Right lobe of liver (tissue), 6 donors: ENCODE data around the gene RRP15. TPM values are rescaled to one million over a fixed set of nuclear protein-coding genes. Genes with fewer than 3 reads are reported as not detected.

Experiments used
- ATAC-seq, 4 donors: fragments of 200-7000 bp; cut with Tn5 transposase; one replicate each; pipeline ENCODE4 v1.9.1; 2020; ENCODE audit warnings: mild to moderate bottlenecking in 4 of 4, moderate library complexity in 4 of 4
- DNase-seq, 3 donors: peaks; one replicate each; pipeline ENCODE4 v3.0.0-alpha.2; 2020
- H3K27ac ChIP-seq, 3 donors: fragments of 200-600 bp; one replicate each; pipeline ENCODE4 v1.8.0; 2022
- H3K27me3 ChIP-seq, 2 donors: fragments of 200-600 bp; one replicate each; pipeline ENCODE4 v1.8.0; 2022
- H3K36me3 ChIP-seq, 4 donors: fragments of 200-600 bp; sonication (generic) in 1 of 4; one replicate each; pipeline versions ENCODE4 v1.5.1 to v1.8.0; 2017 to 2022; ENCODE audit warnings: control low read depth in 1 of 4
- H3K4me1 ChIP-seq, 4 donors: fragments of 200-600 bp; sonication (generic) in 1 of 4; one replicate each; pipeline versions ENCODE4 v1.5.1 to v1.8.0; 2017 to 2022; ENCODE audit warnings: control low read depth in 1 of 4
- H3K4me3 ChIP-seq, 3 donors: fragments of 200-600 bp; one replicate each; pipeline ENCODE4 v1.8.0; 2022
- H3K9me3 ChIP-seq, 4 donors: fragments of 200-600 bp; sonication (generic) in 1 of 4; one replicate each; pipeline versions ENCODE4 v1.5.1 to v1.8.0; 2017 to 2022; ENCODE audit warnings: control low read depth in 1 of 4
- POLR2A ChIP-seq: fragments of 450-650 bp; IDR thresholded peaks from one replicate; pipeline ENCODE4 v1.6.1; 2017; ENCODE audit warnings: antibody characterized with exemption, mild to moderate bottlenecking
- whole genome bisulfite sequencing: methylation state at CpG from one replicate; pipeline ENCODE4 v1.1.6; 2018; ENCODE audit warnings: low coverage, low lambda C conversion rate; ENCODE audit not compliant: insufficient coverage; ENCODE audit errors: missing lambda C conversion rate; 5-methylcytosine and 5-hydroxymethylcytosine counted together
- intact Hi-C, 2 donors: fragments of 100-400 bp; cut with DNase I; formaldehyde crosslinking; loops; one replicate each; pipeline versions ENCODE4 v1.11.2 to v1.14.1; 2022
- total RNA-seq, 6 experiments: library from RNA; depleted of rRNA in 2 of 6; stranded (reverse); fragments of >200 nt in 2 of 6; fragmentation: NEBNext Ultra II Directional in 3 of 6; extraction: Animal tissue kit (Norgen Biotek cat#: 25700) in 3 of 6; gene quantifications; one replicate each; pipeline versions ENCODE4 v1.1.0 to v1.2.4, GENCODE V29; 2016 to 2023
- TF ChIP-seq, protein P1 (sequence below), 4 donors: fragments of 200-600 bp in 3 of 4; fragments of 450-650 bp in 1 of 4; IDR thresholded peaks; one replicate each; pipeline versions ENCODE4 v1.5.1 to v1.8.0; 2016 to 2022; ENCODE audit warnings: antibody characterized with exemption in 4 of 4, mild to moderate bottlenecking in 2 of 4
- donor health status: DM: no; HTN: yes; CAD: no.
- donor health status: DM: no; HTN: no; CAD: no.
- donor health status: DM: no; HTN: no; CAD: no.
- donor health status: DM: no; HTN: yes; CAD: no.
- donor health status: DM: no; HTN: yes; CAD: no.

Gene RRP15
- total RNA-seq, 6 experiments from 2014 or later = 2.6 to 10.0 (median 5.4) TPM

DNA sequence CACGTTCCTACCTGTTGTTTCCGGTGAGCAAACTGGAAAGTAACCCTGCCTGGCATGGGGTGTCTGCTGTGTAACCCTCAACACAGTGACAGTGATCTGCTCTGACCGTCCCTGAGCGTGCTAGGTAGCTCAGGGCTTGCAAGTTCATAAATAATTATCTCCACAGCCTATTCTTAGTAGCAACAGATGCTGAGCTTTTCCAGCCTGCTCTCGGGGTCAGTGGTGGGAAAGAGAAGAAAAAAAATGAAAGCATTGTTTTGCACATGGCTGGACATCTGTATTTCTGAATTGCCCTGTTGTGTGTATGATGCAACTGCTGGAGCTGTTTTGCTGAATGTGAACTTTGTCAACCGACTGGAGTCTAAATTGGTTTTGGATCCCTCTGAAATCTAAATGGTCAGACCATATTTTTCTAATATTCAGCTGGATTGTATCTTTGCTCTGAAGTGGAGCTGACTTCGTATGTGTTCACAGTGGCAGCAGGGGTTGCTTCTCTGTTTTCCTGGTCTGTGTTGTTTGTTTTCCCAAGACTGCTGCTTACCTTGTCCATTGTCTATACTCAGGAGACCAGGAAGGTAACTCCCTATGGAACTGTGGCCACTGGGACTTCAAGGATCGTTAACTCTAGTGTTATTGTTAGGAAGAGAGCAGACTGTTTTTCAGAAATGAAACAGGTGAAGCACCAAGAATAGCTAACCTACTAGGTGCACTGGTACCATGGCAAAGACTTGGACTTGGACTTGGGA lies 87.0 kb downstream of the RRP15 start:
- WGBS = 19% methylated on average over 4 of the region's 8 CpGs
- intact Hi-C loops = no loop called here
- Histone ChIP-seq H3K36me3 (no peaks in the 10 kb centered on the region), H3K27me3 (no peaks in the 10 kb centered on the region), H3K27ac (peak overlapping the region in 1 of 3 donors; percentile 39), H3K9me3 (no peaks in the 10 kb centered on the region), H3K4me1 (peaks cover 0 to 9% (median 4%) of the 10 kb centered on the region in 4 donors), H3K4me3 (no peak overlapping the region)
- TF ChIP-seq POLR2A = no peak
- TF ChIP-seq, protein P1, sequence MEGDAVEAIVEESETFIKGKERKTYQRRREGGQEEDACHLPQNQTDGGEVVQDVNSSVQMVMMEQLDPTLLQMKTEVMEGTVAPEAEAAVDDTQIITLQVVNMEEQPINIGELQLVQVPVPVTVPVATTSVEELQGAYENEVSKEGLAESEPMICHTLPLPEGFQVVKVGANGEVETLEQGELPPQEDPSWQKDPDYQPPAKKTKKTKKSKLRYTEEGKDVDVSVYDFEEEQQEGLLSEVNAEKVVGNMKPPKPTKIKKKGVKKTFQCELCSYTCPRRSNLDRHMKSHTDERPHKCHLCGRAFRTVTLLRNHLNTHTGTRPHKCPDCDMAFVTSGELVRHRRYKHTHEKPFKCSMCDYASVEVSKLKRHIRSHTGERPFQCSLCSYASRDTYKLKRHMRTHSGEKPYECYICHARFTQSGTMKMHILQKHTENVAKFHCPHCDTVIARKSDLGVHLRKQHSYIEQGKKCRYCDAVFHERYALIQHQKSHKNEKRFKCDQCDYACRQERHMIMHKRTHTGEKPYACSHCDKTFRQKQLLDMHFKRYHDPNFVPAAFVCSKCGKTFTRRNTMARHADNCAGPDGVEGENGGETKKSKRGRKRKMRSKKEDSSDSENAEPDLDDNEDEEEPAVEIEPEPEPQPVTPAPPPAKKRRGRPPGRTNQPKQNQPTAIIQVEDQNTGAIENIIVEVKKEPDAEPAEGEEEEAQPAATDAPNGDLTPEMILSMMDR (IDR thresholded peaks at IDR 0.05) = no peak
- DNase-seq = no peak
- ATAC-seq = peak; percentile 62 to 83 (median 68)

GRCh38 chr1:218374401-218375353 lies 89.6 kb downstream of the RRP15 start:
- intact Hi-C loops = no loop called here
- no peaks in the 10 kb centered on the region for H3K36me3 ChIP-seq
- peak in 1 of 4 donors; percentile 25 for ATAC-seq
- 60% methylated on average over 7 of the region's 7 CpGs for WGBS
- TF ChIP-seq POLR2A = no peak
- TF ChIP-seq, protein P1 (IDR thresholded peaks at IDR 0.05) = no peak
- no peaks in the 10 kb centered on the region for H3K9me3 ChIP-seq
- H3K27ac ChIP-seq = no peak overlapping the region
- H3K4me1 ChIP-seq = peaks cover 0 to 11% (median 4%) of the 10 kb centered on the region in 4 donors
- H3K4me3 ChIP-seq = no peak overlapping the region
- DNase-seq = no peak
- no peaks in the 10 kb centered on the region for H3K27me3 ChIP-seq

DNA sequence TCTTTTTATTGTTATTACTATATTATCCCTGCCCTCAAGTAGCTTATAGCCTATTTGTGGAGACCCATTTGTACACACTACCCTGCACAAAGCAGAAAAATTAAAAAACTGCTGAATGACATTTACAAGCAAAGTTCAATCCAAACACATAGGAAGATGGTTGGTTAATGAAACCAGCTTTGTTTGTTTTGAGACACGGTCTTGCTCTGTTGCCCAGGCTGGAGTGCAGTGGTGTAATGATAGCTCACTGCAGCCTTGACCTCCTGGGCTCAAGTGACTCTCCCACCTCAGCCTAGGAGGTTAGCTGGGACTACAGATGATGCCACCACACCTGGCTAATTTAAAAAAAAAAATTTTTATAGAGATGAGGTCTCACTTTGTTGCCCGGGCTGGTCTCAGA lies 91.6 kb downstream of the RRP15 start:
- Histone ChIP-seq H3K4me1 (peaks cover 0 to 16% (median 4%) of the 10 kb centered on the region in 4 donors), H3K36me3 (no peaks in the 10 kb centered on the region), H3K9me3 (no peaks in the 10 kb centered on the region), H3K4me3 (no peak overlapping the region), H3K27me3 (no peaks in the 10 kb centered on the region), H3K27ac (no peak overlapping the region)
- WGBS = 57% methylated on average over 2 of the region's 2 CpGs
- DNase-seq = peak in 1 of 3 donors; percentile 30
- peak in 3 of 4 donors; percentile 46 to 65 (median 55) for ATAC-seq
- TF ChIP-seq, protein P1 (IDR thresholded peaks at IDR 0.05) = no peak
- TF ChIP-seq POLR2A = no peak
- intact Hi-C loops = no loop called here

GRCh38 chr1:218377143-218377660 lies 92.1 kb downstream of the RRP15 start:
- WGBS = 58% methylated on average over 4 of the region's 4 CpGs
- Histone ChIP-seq H3K27me3 (no peaks in the 10 kb centered on the region), H3K9me3 (no peaks in the 10 kb centered on the region), H3K4me3 (no peak overlapping the region), H3K4me1 (peaks cover 0 to 13% (median 2%) of the 10 kb centered on the region in 4 donors), H3K27ac (no peak overlapping the region), H3K36me3 (no peaks in the 10 kb centered on the region)
- TF ChIP-seq, protein P1 (IDR thresholded peaks at IDR 0.05) = no peak
- no peak for TF ChIP-seq POLR2A
- ATAC-seq (no peak), DNase-seq (no peak)
- intact Hi-C loops = no loop called here
